HepG2 (cell line): ENCODE data around the gene SLC1A5. TPM values are rescaled to one million over a fixed set of nuclear protein-coding genes. Genes with fewer than 3 reads are reported as not detected.
A peak's percentile ranks its signal among the peaks of the same experiment; 100 is the strongest.

Experiments used
- HES4 ChIP-seq: sonication (generic); formaldehyde crosslinking; IDR thresholded peaks from 2 replicates; pipeline ENCODE4 v1.9.0; 2021; ENCODE audit warnings: mild to moderate bottlenecking, missing genetic modification reagents, borderline replicate concordance
- HNRNPL ChIP-seq: fragments of 200-400 bp; formaldehyde crosslinking; IDR thresholded peaks from 2 replicates; pipeline ENCODE4 v1.6.1; 2017; ENCODE audit warnings: mild to moderate bottlenecking, low read depth, low read length
- KDM4B ChIP-seq: sonication (generic); formaldehyde crosslinking; IDR thresholded peaks from 2 replicates; pipeline ENCODE4 v1.4.0; 2020; ENCODE audit warnings: missing genetic modification reagents
- KDM5B ChIP-seq: sonication (generic); formaldehyde crosslinking; IDR thresholded peaks from 2 replicates; pipeline ENCODE4 v1.4.0; 2020; ENCODE audit warnings: missing genetic modification reagents, mild to moderate bottlenecking, borderline replicate concordance
- KLF9 ChIP-seq: IDR thresholded peaks from 2 replicates; pipeline ENCODE4 v1.6.1; 2016; ENCODE audit warnings: low read depth
- MXD4 ChIP-seq: IDR thresholded peaks from 2 replicates; pipeline ENCODE4 v1.6.1; 2016; ENCODE audit warnings: mild to moderate bottlenecking, missing biosample characterization, missing genetic modification reagents
- MXI1 ChIP-seq: IDR thresholded peaks from 3 replicates; pipeline ENCODE4 v1.6.1; 2012; ENCODE audit warnings: low read depth, low read length, inconsistent platforms, borderline replicate concordance
- REL ChIP-seq: sonication (generic); formaldehyde crosslinking; conservative IDR thresholded peaks from 2 replicates; pipeline ENCODE4 v1.8.0; 2022; ENCODE audit warnings: mild to moderate bottlenecking, missing genetic modification reagents, moderate library complexity
- SMAD1 ChIP-seq: sonication (generic); formaldehyde crosslinking; IDR thresholded peaks from 2 replicates; pipeline ENCODE4 v1.4.0; 2020; ENCODE audit warnings: missing genetic modification reagents, low read depth, mild to moderate bottlenecking, borderline replicate concordance
- WIZ ChIP-seq: sonication (generic); formaldehyde crosslinking; IDR thresholded peaks from 2 replicates; pipeline ENCODE4 v1.5.1; 2020; ENCODE audit warnings: mild to moderate bottlenecking, missing genetic modification reagents
- ZMYM2 ChIP-seq: sonication (generic); formaldehyde crosslinking; IDR thresholded peaks from 2 replicates; pipeline ENCODE4 v1.8.0; 2022; ENCODE audit warnings: mild to moderate bottlenecking, missing genetic modification reagents
- ZNF282 ChIP-seq: fragments of 450-650 bp; IDR thresholded peaks from 2 replicates; pipeline ENCODE4 v1.6.1; 2018; ENCODE audit not compliant: partially characterized antibody
- ZNF292 ChIP-seq: sonication (generic); formaldehyde crosslinking; IDR thresholded peaks from 2 replicates; pipeline ENCODE4 v1.8.1; 2022; ENCODE audit warnings: mild to moderate bottlenecking, low read depth, missing genetic modification reagents, borderline replicate concordance
- ZNF3 ChIP-seq: IDR thresholded peaks from 2 replicates; pipeline ENCODE4 v1.7.0; 2017; ENCODE audit warnings: inconsistent platforms
- ZNF460 ChIP-seq: sonication (generic); formaldehyde crosslinking; IDR thresholded peaks from 2 replicates; pipeline ENCODE4 v1.5.1; 2020; ENCODE audit warnings: missing genetic modification reagents, mild to moderate bottlenecking, borderline replicate concordance
- ZNF501 ChIP-seq: sonication (generic); formaldehyde crosslinking; IDR thresholded peaks from 2 replicates; pipeline ENCODE4 v1.5.1; 2020; ENCODE audit warnings: mild to moderate bottlenecking, moderate library complexity, missing genetic modification reagents
- ZNF546 ChIP-seq: sonication (generic); formaldehyde crosslinking; conservative IDR thresholded peaks from 2 replicates; pipeline ENCODE4 v1.8.1; 2023; ENCODE audit warnings: mild to moderate bottlenecking, missing genetic modification reagents
- ZNF639 ChIP-seq: conservative IDR thresholded peaks from 2 replicates; pipeline ENCODE4 v1.6.1; 2018; ENCODE audit warnings: missing genetic modification reagents
- ZNF879 ChIP-seq: sonication (generic); formaldehyde crosslinking; IDR thresholded peaks from 2 replicates; pipeline ENCODE4 v1.8.1; 2023; ENCODE audit warnings: missing genetic modification reagents
- polyA plus RNA-seq, 8 experiments: library from polyadenylated mRNA; depleted of rRNA in 3 of 8; stranded (reverse) in 7 of 8; unstranded in 1 of 8; fragments of >200 nt; fragmentation: Illumina TruSeq in 4 of 8; extraction: Trizol in 4 of 8; gene quantifications; 2 replicates each; pipeline versions ENCODE4 v1.2.1 to v1.2.3, GENCODE V29; 2011 to 2016; ENCODE audit warnings: low read depth in 4 of 8, missing spikeins in 1 of 8, mixed read lengths in 1 of 8; ENCODE audit not compliant: insufficient read depth in 1 of 8
- total RNA-seq, 5 experiments: library from RNA; depleted of rRNA; stranded (reverse); fragments of >200 nt; fragmentation: Illumina TruSeq; extraction: Trizol; gene quantifications; 2 replicates each; pipeline ENCODE4 v1.2.3, GENCODE V29; 2016; ENCODE audit warnings: low read depth in 1 of 5
- TF ChIP-seq, protein P1 (sequence below): sonication (generic); formaldehyde crosslinking; conservative IDR thresholded peaks from 2 replicates; pipeline ENCODE4 v1.8.0; 2022; ENCODE audit warnings: mild to moderate bottlenecking, moderate library complexity, missing genetic modification reagents

The SLC1A5 gene
- total and polyA plus RNA-seq, 2 of the 13 experiments (the other 11 are each of a cell fraction or from before 2014, with no cell fraction given), result 120 to 159 TPM

DNA sequence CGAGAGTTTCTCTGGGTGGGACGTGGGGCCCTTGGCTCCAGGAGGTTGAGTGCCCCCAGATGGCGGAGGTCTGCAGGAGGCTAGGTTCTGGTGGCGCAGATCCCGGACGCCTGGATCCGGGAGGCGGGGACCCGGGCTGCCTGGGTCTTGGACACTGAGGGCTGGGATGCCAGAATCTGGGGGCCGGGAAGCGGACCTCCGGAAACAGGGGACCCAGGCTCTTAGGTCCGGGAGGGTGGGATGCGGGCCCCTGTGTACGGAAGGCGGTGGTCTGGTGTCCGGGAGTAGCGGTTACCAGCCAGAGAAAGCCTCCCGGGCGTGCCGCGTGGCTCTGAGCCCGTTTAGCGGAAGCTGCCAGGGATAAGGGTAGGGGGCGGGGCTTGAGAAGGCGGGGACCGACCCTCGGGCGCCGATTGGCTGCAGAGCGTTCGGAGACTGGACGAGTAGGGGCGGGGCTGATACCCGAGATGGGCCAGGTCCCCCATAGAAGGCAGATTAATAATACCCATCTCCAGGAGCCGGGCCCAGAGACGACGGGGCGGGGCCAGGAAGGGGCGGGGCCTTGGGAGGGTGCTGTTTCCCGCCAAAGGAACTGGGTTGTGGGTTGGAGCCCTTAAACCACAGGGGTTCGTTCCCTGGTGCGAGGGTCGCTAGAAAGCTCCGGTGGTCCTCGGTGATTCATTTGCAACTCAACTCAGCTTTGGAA, at the start of gene SLC1A5 (continued):
- no peak; the same call in 1 of the 2 replicates for TF ChIP-seq KDM5B (CRISPR knock-in tag)
- TF ChIP-seq SMAD1 (CRISPR knock-in tag), result no peak
- TF ChIP-seq KLF9, result peak; percentile 33; the same call in 1 of the 2 replicates
- TF ChIP-seq MXI1, result peak; percentile 97; the same call in 2 of the 3 replicates
- 0 out of 2 replicates have a peak, but pooled peaks have one; percentile 41 for TF ChIP-seq ZMYM2 (CRISPR knock-in tag)
- TF ChIP-seq, protein P1, sequence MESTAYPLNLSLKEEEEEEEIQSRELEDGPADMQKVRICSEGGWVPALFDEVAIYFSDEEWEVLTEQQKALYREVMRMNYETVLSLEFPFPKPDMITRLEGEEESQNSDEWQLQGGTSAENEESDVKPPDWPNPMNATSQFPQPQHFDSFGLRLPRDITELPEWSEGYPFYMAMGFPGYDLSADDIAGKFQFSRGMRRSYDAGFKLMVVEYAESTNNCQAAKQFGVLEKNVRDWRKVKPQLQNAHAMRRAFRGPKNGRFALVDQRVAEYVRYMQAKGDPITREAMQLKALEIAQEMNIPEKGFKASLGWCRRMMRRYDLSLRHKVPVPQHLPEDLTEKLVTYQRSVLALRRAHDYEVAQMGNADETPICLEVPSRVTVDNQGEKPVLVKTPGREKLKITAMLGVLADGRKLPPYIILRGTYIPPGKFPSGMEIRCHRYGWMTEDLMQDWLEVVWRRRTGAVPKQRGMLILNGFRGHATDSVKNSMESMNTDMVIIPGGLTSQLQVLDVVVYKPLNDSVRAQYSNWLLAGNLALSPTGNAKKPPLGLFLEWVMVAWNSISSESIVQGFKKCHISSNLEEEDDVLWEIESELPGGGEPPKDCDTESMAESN (CRISPR knock-in tag), result no peak
- no peak for TF ChIP-seq WIZ (CRISPR knock-in tag)
- peak; percentile 68; the same call in 1 of the 2 replicates for TF ChIP-seq HES4 (CRISPR knock-in tag)
- peak; percentile 73; the same call in 1 of the 2 replicates for TF ChIP-seq REL (CRISPR knock-in tag)
- TF ChIP-seq MXD4 (CRISPR knock-in tag), result peak; percentile 96
- no peak for TF ChIP-seq ZNF460
- no peak for TF ChIP-seq ZNF292 (CRISPR knock-in tag)
- no peak for TF ChIP-seq ZNF282
- TF ChIP-seq ZNF3, result no peak
- TF ChIP-seq ZNF639 (CRISPR knock-in tag), result no peak; the same call in 1 of the 2 replicates
- no peak for TF ChIP-seq KDM4B (CRISPR knock-in tag)
- 0 out of 2 replicates have a peak, but pooled peaks have one; percentile 36 for TF ChIP-seq ZNF879 (CRISPR knock-in tag)
- TF ChIP-seq HNRNPL, result 0 out of 2 replicates have a peak, but pooled peaks have one; percentile 68
- peak; percentile 83; the same call in 1 of the 2 replicates for TF ChIP-seq ZNF546 (CRISPR knock-in tag)
- TF ChIP-seq ZNF501 (CRISPR knock-in tag), result no peak; the same call in 1 of the 2 replicates
